ENCODE measurements around the gene CCDC82. TPM values are rescaled to one million over a fixed set of nuclear protein-coding genes. Genes with fewer than 3 reads are reported as not detected.

Gene CCDC82
- total RNA-seq, 1 experiment from 2014 or later = 25.3 TPM

- H3K27me3 ChIP-seq (ENCODE audit: control insufficient read depth, insufficient read depth, low read length) = no peaks in the 10 kb centered on the region
- no peak for DNase-seq (ENCODE audit: low read depth, low spot score)
- no peak overlapping the region for H3K27ac ChIP-seq (ENCODE audit: low read length)
- intact Hi-C loops (cut with micrococcal nuclease; ENCODE audit: unreplicated experiment) (no loop called here), in situ Hi-C loops (cut with HindIII; ENCODE audit: low pct_unique_long_range_greater_than_20kb, low sequenced_read_pairs) (no loop called here)
- no peak for ATAC-seq
- no peaks in the 10 kb centered on the region for H3K9me3 ChIP-seq (ENCODE audit: control insufficient read depth, insufficient read depth, low read depth, low read length)
- no peaks in the 10 kb centered on the region for H3K36me3 ChIP-seq (ENCODE audit: control insufficient read depth, insufficient read depth, low read length)
- no peak overlapping the region for H3K4me3 ChIP-seq (ENCODE audit: low read depth in 2 of 2, low read length in 2 of 2)
- BruUV-seq (replicated peaks) = no TSS peak
- TF ChIP-seq REST (IDR thresholded peaks at IDR 0.05; ENCODE audit: insufficient read depth in 1 of 2, low read depth in 2 of 2, low read length in 1 of 2) = no peak
- ChIA-PET CTCF (no interaction called here), POLR2A (no interaction called here)
- 0 out of 2 replicates have a peak, but pooled peaks cover 3% of the 10 kb centered on the region for H3K4me1 ChIP-seq (ENCODE audit: control insufficient read depth, insufficient read depth, low read length)
Observed at GRCh38 chr11:96430668-96431067, 41.0 kb upstream of the CCDC82 start.

GRCh38 chr11:96424693-96425092, 35.0 kb upstream of the CCDC82 start:
- POLR2A ChIA-PET = interaction anchor here (0.6 to 0.7 kb wide), 3 partner anchors 34 to 608 kb away, joined by 3 to 5 read pairs (median 4); no protein-coding TSS in a partner anchor

More at GRCh38 chr11:96424693-96425092, 35.0 kb upstream of the CCDC82 start:
- DNase-seq (ENCODE audit: low read depth, low spot score) (no peak), ATAC-seq (no peak)
- in situ Hi-C loops (cut with HindIII; ENCODE audit: low pct_unique_long_range_greater_than_20kb, low sequenced_read_pairs) = no loop called here
- TF ChIP-seq SIN3A (IDR thresholded peaks at IDR 0.05; ENCODE audit: borderline replicate concordance, insufficient read depth, low read depth, low read length) (no peak), TCF7L2 (IDR thresholded peaks at IDR 0.05; ENCODE audit: low read depth, low read length) (no peak), POLR2AphosphoS5 (IDR thresholded peaks at IDR 0.05; ENCODE audit: low read depth, low read length) (no peak), CTCF (IDR thresholded peaks at IDR 0.05) (no peak), REST (IDR thresholded peaks at IDR 0.05; ENCODE audit: insufficient read depth in 1 of 2, low read depth in 2 of 2, low read length in 1 of 2) (no peak)
- intact Hi-C loops (cut with micrococcal nuclease; ENCODE audit: unreplicated experiment) = loop anchor here (5.0 kb wide), 2 partner anchors 632 to 1267 kb away; partner anchors contain the start of gene CEP57
- H3K4me3 ChIP-seq (ENCODE audit: low read depth in 2 of 2, low read length in 2 of 2) = no peak overlapping the region
- no peaks in the 10 kb centered on the region for H3K36me3 ChIP-seq (ENCODE audit: control insufficient read depth, insufficient read depth, low read length)
- no peaks in the 10 kb centered on the region for H3K9me3 ChIP-seq (ENCODE audit: control insufficient read depth, insufficient read depth, low read depth, low read length)
- CTCF ChIA-PET = interaction anchor here (0.6 to 0.9 kb wide), 8 partner anchors 59 to 1425 kb away, joined by 3 to 10 read pairs (median 4); no protein-coding TSS in a partner anchor
- H3K27me3 ChIP-seq (ENCODE audit: control insufficient read depth, insufficient read depth, low read length) = no peaks in the 10 kb centered on the region; the same call in 1 of the 2 replicates
- BruUV-seq (replicated peaks) = no TSS peak
- H3K27ac ChIP-seq (ENCODE audit: low read length) = no peak overlapping the region
- H3K4me1 ChIP-seq (ENCODE audit: control insufficient read depth, insufficient read depth, low read length) = 0 out of 2 replicates have a peak, but pooled peaks cover 3% of the 10 kb centered on the region

Data from Panc1 (cell line).